ENCODE results near the gene ZNF587. TPM values are rescaled to one million over a fixed set of nuclear protein-coding genes. Genes with fewer than 3 reads are reported as not detected.

The ZNF587 gene
- total RNA-seq = 12.5 and 32.9 TPM in 2 replicates

DNA sequence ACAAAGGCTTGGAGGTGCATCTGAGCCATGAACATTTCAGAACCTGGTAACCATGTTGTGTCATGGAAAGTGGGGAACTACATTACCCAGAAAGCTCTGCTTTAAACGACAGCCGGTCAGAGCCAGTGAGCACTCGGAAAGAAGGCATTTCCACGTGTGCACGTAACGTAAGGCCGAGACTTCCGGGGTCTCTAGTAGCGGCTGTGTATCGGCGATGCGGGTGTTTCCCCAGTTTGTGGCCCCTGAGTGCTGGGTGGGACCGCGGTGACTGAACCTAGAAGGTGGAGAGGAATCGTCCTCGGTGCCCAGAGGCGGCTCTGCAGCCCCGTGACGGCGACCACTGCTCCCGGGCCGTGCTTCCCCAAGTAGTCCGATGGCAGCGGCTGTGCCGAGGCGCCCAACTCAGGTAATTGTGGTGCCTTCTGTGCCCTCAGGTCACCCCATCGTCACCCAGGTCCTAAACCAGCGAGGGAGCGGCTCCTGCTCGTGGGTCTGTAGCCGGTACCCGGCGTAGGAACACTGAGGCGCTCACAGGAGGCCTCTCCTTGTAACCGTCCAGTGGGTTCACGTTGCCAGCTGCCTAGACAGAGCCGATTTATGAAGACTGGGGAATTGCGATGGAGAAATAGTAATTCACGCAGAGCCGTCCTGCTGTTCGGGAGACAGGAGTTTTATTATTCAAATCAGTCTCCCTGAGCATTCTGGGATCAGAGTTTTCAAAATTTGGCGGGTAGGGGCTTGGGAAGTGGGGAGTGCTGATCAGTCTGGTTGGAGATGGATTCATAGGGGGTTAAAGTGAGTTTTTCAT is at the start of gene ZNF587:
Gene ZNF587 (plus strand): TSS at position 194 of the 808 bp plus-strand sequence. CDS start 180 bp downstream, at position 374.

GRCh38 chr19:57814505-57815246 is 35.0 kb upstream of the ZNF587 start, which contains the start of gene ZNF552:
ZNF552 (minus strand) TSS chr19:57814913; CDS start chr19:57814743, 170 bp downstream.

GRCh38 chr19:57830071-57830602 is 19.5 kb upstream of the ZNF587 start, which contains the start of gene ZNF587B:
ZNF587B (plus strand) TSS chr19:57830299; CDS start chr19:57830529, 230 bp downstream.

GRCh38 chr19:57888560-57889231 is 39.0 kb downstream of the ZNF587 start, which contains the start of gene ZNF814:
ZNF814 (minus strand) TSS chr19:57889037; CDS start chr19:57888802, 235 bp downstream.

Other genes starting within 250 kb of the ZNF587 start
- gene ZNF530, start 250.0 kb upstream of the ZNF587 start, total RNA-seq = 2.4 and 2.5 TPM in 2 replicates
- gene ZNF134, start 235.6 kb upstream of the ZNF587 start, total RNA-seq = 11.3 and 16.2 TPM in 2 replicates
- 8.3 and 11.6 TPM in 2 replicates for gene ZNF211, start 216.7 kb upstream of the ZNF587 start, total RNA-seq
- gene ZSCAN4, start 180.9 kb upstream of the ZNF587 start, total RNA-seq = not detected in 2 replicates
- 6.0 and 7.9 TPM in 2 replicates for gene ZNF551, start 167.9 kb upstream of the ZNF587 start, total RNA-seq
- 1.3 and 1.4 TPM in 2 replicates for gene ZNF154, start 140.7 kb upstream of the ZNF587 start, total RNA-seq
- 5.7 and 6.7 TPM in 2 replicates for gene ZNF671, start 122.2 kb upstream of the ZNF587 start, total RNA-seq
- gene ZNF776, start 103.0 kb upstream of the ZNF587 start, total RNA-seq = 8.7 and 14.7 TPM in 2 replicates
- gene ZNF586, start 80.2 kb upstream of the ZNF587 start, total RNA-seq = 9.6 and 20.1 TPM in 2 replicates
- 3.9 and 7.9 TPM in 2 replicates for gene ZNF552, start 34.9 kb upstream of the ZNF587 start, total RNA-seq
- gene ZNF587B, start 19.6 kb upstream of the ZNF587 start, total RNA-seq = 8.6 and 20.8 TPM in 2 replicates
- gene ZNF814, start 39.2 kb downstream of the ZNF587 start, total RNA-seq = 2.6 and 4.7 TPM in 2 replicates
- gene ZNF417, start 66.7 kb downstream of the ZNF587 start, total RNA-seq = 7.1 and 22.4 TPM in 2 replicates
- gene ZNF418, start 85.5 kb downstream of the ZNF587 start, total RNA-seq = 1.9 and 6.7 TPM in 2 replicates
- 4.0 and 5.5 TPM in 2 replicates for gene ZNF256, start 97.8 kb downstream of the ZNF587 start, total RNA-seq
- gene C19orf18, start 124.7 kb downstream of the ZNF587 start, total RNA-seq = 0.16 and 0.25 TPM in 2 replicates
- 5.7 and 11.6 TPM in 2 replicates for gene ZNF606, start 153.0 kb downstream of the ZNF587 start, total RNA-seq
- gene ZSCAN1, start 184.2 kb downstream of the ZNF587 start, total RNA-seq = 0.16 and 0.25 TPM in 2 replicates
- gene ZNF135, start 209.4 kb downstream of the ZNF587 start, total RNA-seq = 0.97 and 2.6 TPM in 2 replicates
- gene ZSCAN18, start 248.4 kb downstream of the ZNF587 start, total RNA-seq = 15.2 and 19.6 TPM in 2 replicates

All from bladder microvascular endothelial cell (primary cell).